Neutrophil (primary cell): Measurements from ENCODE around the gene GRXCR2.

Source experiments
- H3K27ac ChIP-seq: fragments of 200-600 bp; sonication (generic); 2 replicates; pipeline ENCODE4 v1.5.1; 2016; ENCODE audit warnings: mild to moderate bottlenecking, moderate library complexity
- H3K27me3 ChIP-seq: fragments of 200-600 bp; sonication (generic); 2 replicates; pipeline ENCODE4 v1.6.0; 2016; ENCODE audit warnings: mild to moderate bottlenecking
- H3K36me3 ChIP-seq: fragments of 200-600 bp; sonication (generic); 2 replicates; pipeline ENCODE4 v1.5.1; 2017
- H3K4me1 ChIP-seq, 2 experiments: fragments of 200-600 bp in 1 of 2; sonication (generic) in 1 of 2; 1 replicate in 1 of 2; 2 replicates in 1 of 2; pipeline versions ENCODE4 v1.5.1 to v1.6.1; 2013 to 2016; ENCODE audit warnings: low read depth in 1 of 2, low read length in 1 of 2, mild to moderate bottlenecking in 1 of 2, moderate library complexity in 1 of 2; ENCODE audit not compliant: control insufficient read depth in 1 of 2, insufficient read depth in 1 of 2
- H3K4me3 ChIP-seq, 2 experiments: fragments of 200-600 bp in 1 of 2; sonication (generic) in 1 of 2; 1 replicate in 1 of 2; 2 replicates in 1 of 2; pipeline ENCODE4 v1.5.1; 2013 to 2016; ENCODE audit warnings: low read depth in 1 of 2, low read length in 1 of 2, mild to moderate bottlenecking in 1 of 2, moderate library complexity in 1 of 2
- H3K9me3 ChIP-seq: fragments of 200-600 bp; sonication (generic); 2 replicates; pipeline ENCODE4 v1.5.1; 2016
- CTCF ChIP-seq: fragments of 200-600 bp; sonication (generic); IDR thresholded peaks from 2 replicates; pipeline ENCODE4 v1.5.1; 2016; ENCODE audit warnings: antibody characterized with exemption

Gene GRXCR2

GRCh38 chr5:145812877-145813276 lies 59.9 kb downstream of the GRXCR2 start:
- H3K36me3 ChIP-seq = no peaks in the 10 kb centered on the region
- TF ChIP-seq CTCF = no peak

GRCh38 chr5:145811834-145812625 lies 60.8 kb downstream of the GRXCR2 start:
- Histone ChIP-seq H3K4me1 (no peaks in the 10 kb centered on the region), H3K27me3 (no peaks in the 10 kb centered on the region), H3K4me3 (no peak overlapping the region), H3K36me3 (no peaks in the 10 kb centered on the region), H3K9me3 (no peaks in the 10 kb centered on the region), H3K27ac (no peak overlapping the region)
- TF ChIP-seq CTCF = no peak

More at GRCh38 chr5:145812877-145813276, 59.9 kb downstream of the GRXCR2 start:
- H3K27ac ChIP-seq = no peak overlapping the region
- no peaks in the 10 kb centered on the region for H3K9me3 ChIP-seq
- H3K4me3 ChIP-seq = no peak overlapping the region
- H3K27me3 ChIP-seq = no peaks in the 10 kb centered on the region
- H3K4me1 ChIP-seq = no peaks in the 10 kb centered on the region
